HG03103 (cell line): Measurements from ENCODE around the gene ARF4.
"Not testable (repeated sequence)": the region's sequence is repeated elsewhere in the genome, so short reads cannot be mapped to it uniquely, and the experiment has no call there.

Experiments used
- ATAC-seq: cut with Tn5 transposase; IDR thresholded peaks from one replicate; pipeline ENCODE4 v1.9.1; 2021; ENCODE audit warnings: low read depth; ENCODE audit not compliant: unreplicated experiment

The ARF4 gene

GRCh38 chr3:57597127-57597923 lies at the start of gene ARF4:
ARF4 (minus strand) TSS chr3:57597344; CDS start chr3:57597140, 204 bp downstream.
- peak; percentile 89 for ATAC-seq

GRCh38 chr3:57646723-57647122 lies 49.6 kb upstream of the ARF4 start:
- ATAC-seq = no peak

GRCh38 chr3:57644740-57645139 lies 47.6 kb upstream of the ARF4 start:
- ATAC-seq = no peak

DNA sequence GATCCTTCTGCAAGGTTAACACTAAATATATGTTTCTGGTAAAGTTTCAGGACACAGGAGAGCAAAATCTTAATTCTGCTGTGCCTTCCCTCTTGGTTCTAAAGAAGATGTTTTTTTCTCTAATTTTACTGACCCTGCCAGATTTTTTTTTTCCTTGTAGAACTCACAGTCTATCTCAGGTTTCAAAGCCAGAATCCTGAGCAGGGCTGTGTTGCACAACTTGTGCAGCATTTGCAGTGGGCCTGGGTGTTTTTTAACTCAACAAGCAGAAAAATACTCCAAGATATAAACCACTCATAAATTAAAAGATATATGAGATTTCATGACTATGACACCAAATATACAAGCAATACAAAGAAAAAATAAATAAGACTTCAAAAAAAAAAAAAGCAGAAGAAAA lies 40.2 kb upstream of the ARF4 start:
- no peak for ATAC-seq

GRCh38 chr3:57634259-57634658 lies 37.1 kb upstream of the ARF4 start:
- not testable (repeated sequence) for ATAC-seq

DNA sequence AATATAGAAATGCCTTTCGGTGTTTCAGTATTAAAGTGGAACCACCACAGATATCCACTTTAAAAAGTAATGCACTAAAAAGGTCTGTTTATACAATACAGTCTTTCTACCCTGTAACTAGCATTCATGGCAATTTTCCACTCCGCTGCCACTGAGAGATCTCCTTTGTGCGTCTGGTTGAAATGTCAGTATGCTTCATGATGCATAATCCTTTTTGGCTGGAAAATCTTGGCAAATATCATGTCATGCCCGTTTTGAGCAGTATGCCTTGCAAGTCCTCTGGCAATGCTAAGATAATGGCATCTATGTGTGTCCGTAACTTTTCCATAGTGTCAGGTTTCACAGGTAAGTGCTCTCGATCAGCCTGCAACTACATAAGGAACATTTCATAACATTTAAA lies 30.8 kb upstream of the ARF4 start:
- ATAC-seq = no peak

- ATAC-seq = no peak
Observed at GRCh38 chr3:57624801-57625200, 27.7 kb upstream of the ARF4 start.

- ATAC-seq = no peak
Observed at GRCh38 chr3:57622362-57622761, 25.2 kb upstream of the ARF4 start.

- no peak for ATAC-seq
Observed at GRCh38 chr3:57617739-57618138, 20.6 kb upstream of the ARF4 start.

- ATAC-seq = no peak
Observed at GRCh38 chr3:57616233-57616632, 19.1 kb upstream of the ARF4 start.

DNA sequence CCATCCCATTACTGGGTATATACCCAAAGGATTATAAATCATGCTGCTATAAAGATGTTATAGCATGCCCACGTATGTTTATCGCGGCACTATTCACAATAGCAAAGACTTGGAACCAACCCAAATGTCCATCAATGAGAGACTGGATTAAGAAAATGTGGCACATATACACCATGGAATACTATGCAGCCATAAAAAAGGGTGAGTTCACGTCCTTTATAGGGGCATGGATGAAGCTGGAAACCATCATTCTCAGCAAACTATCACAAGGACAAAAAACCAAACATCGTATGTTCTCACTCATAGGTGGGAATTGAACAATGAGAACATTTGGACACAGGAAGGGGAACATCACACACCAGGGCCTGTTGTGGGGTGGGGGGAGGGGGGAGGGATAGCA lies 14.7 kb upstream of the ARF4 start:
- ATAC-seq = not testable (repeated sequence)

DNA sequence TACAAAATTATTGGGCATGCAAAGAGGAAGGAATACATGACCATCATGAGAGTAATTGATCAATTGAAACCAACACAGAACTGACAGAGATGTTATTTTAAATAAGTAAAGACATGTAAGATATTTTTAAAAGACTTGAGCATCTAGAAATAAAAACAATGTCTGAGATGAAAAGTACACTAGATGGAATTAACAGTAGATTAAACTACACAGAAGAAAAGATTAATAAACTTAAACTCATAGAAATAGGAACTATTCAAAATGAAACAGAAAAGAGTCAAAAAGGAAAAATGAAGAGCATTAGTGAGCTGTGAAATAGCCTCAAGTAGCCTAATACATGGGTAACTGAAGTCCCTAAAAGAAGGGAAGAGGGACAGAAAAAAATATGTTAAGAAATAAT lies 8.5 kb upstream of the ARF4 start:
- no peak for ATAC-seq

GRCh38 chr3:57604971-57605370 lies 7.8 kb upstream of the ARF4 start:
- no peak for ATAC-seq

DNA sequence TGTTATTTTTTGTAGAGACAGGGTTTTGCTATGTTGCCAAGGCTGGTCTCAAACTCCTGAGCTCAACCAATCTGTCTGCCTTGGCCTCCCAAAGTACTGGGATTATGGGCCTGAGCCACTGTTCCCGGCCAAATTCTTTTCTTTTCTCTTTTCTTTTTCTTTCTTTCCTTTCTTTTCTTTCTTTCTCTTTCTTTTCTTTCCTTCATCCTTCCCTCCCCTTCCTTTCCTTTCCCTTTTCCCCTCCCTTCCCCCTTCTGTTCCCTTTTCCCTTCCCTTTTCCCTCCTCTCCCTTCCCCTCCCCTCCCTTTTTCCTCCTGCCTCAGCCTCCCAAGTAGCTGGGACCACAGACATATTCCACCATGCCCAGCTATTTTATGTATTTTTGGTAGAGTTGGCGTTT lies 3.1 kb upstream of the ARF4 start:
- no peak for ATAC-seq

- ATAC-seq = no peak
Observed at GRCh38 chr3:57598765-57599360, 1.7 kb upstream of the ARF4 start.

DNA sequence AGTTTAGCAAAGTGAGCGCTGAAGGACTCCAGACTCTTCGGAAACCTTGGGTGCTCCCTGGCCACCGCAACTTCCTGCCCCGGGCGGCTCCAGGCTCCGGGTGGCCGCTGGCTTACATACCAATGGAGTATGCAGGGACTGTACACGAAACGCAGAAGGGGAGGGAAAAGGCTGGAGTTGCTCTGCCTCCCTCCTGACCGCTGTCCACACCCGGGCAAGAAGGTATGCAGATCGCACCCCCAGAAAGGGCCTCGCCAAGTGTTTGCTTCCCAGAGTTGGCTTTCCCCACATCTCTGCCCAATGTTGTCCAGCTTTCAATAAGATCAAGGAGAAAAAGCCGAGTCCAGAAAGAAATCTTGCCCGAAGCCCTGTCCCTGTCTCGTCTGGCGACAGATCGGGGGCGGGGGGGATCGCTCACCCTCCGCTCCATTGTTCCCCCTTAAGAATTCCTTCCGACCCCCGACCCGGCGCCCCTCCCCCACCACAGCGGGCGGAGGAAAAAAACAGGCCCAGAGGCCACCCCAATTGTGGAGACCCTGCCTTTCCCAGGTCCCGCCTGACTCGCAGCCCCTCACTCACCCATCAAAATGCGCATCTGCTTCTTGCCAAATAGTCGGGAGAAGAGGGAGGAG lies 533 bp downstream of the ARF4 start:
- no peak for ATAC-seq

DNA sequence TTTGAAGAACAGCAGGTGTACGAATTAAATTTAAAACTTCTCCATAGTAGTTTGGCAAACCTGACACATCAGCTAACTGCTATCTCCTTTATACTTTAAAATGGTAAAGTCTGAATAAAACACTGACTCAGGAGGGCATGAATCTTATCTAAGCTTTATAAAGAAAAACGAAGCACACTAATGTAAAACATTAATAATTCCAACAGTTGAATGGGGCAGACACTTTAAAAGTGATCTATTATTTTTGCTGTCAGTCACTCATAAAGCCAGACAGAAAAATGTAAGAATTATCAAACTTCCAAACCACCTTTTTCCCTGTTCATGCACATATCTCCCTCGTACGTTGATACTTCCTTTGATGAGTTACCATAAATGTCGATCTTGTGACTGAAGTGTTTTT lies 2.6 kb downstream of the ARF4 start:
- no peak for ATAC-seq

DNA sequence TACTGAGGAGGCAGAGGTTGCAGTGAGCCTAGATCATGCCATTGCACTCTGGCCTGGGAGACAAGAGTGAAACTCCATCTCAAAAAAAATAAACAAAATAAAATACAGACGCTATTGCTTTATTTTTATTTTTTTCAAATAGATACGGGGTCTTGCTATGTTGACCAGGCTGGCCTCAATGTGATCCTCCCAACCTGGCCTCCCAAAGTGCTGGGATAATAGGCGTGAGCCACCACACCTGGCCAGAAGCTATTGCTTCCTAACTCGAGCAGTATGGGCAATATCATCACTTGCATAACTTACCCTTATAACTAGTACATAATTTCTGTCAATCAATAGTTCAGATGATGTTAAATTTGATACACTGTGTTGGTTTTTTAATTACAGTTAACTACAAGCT lies 3.0 kb downstream of the ARF4 start:
- no peak for ATAC-seq

DNA sequence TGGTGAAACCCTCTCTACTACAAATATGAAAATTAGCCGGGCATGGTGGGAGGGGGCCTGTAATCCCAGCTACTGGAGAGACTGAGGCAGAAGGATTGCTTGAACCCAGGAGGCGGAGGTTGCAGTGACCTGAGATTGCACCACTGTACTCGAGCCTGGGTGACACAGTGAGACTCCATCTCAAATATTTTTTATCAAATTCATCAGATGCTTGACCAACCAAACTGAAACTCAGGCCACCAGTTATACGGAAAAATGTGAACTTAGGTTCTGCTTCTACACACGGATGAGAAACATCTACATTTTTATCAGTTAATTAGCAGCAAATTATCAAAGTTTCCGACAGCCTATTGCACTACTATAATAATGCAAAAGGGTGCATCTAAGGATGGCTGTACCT lies 4.8 kb downstream of the ARF4 start:
- no peak for ATAC-seq

DNA sequence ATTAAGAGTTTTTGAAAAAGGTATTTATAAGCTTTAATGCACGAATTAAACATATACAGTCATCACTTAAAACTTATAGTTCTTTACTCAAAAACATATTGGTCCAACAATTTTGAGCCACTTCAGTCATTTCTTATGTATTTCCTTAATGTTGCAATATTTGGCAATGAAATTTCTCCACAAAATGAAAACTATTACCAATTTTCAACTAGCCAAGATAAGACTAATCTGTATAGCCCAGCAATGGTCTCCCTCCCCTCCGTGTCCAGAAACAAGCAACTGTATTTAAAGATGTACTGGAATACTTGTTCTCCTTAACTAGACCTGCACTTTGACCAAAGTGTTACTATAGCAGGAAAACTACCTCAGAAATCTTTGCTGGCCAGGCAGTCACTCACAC lies 9.2 kb downstream of the ARF4 start:
- ATAC-seq = no peak

DNA sequence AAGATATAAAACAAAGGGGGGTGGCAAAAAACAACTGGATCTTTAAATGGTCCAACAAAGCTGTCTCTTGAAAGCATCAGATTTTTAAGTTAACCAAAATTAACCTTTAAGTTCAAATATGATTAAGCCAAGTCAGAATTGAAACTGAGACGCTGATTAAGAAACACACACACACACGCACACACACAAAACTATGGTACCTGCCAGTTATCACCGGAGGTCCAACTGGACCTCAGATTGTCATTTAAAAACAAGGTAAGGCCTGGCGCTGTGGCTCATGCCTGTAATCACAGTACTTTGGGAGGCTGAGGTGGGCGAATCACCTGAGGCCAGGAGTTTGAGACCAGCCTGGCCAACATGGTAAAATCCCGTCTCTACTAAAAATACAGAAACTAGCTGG lies 10.4 kb downstream of the ARF4 start:
- no peak for ATAC-seq

GRCh38 chr3:57583544-57583943 lies 13.6 kb downstream of the ARF4 start:
- ATAC-seq = no peak
